HEK293 (cell line): ENCODE measurements around the gene PRRT1B.

Experiments used
- CTCF ChIA-PET: fragments of 350-600 bp; formaldehyde crosslinking; extraction: SDS; loops from one replicate; lab custom pipeline; 2021; ENCODE audit warnings: antibody characterized with exemption; lab: Yijun Ruan, JAX
- POLR2A ChIA-PET: fragments of 300-600 bp; formaldehyde crosslinking; extraction: SDS; loops from one replicate; lab custom pipeline; 2020; ENCODE audit warnings: antibody characterized with exemption, inconsistent platforms; lab: Yijun Ruan, JAX
- H3K27ac ChIP-seq: fragments of 200-500 bp; sonication (Bioruptor generic); 2 replicates; pipeline ENCODE4 v1.5.1; 2014; ENCODE audit warnings: low read depth, low read length, control low read depth, inconsistent platforms; ENCODE audit errors: extremely low read depth
- H3K36me3 ChIP-seq, 2 experiments: fragments of 200-500 bp in 1 of 2; sonication (Bioruptor generic) in 1 of 2; 1 replicate in 1 of 2; 2 replicates in 1 of 2; pipeline ENCODE4 v1.5.1; 2014 to 2017; ENCODE audit warnings: inconsistent platforms in 2 of 2, low read length in 2 of 2; ENCODE audit not compliant: control insufficient read depth in 2 of 2, insufficient read depth in 1 of 2
- H3K4me1 ChIP-seq: fragments of 200-500 bp; sonication (Bioruptor generic); 2 replicates; pipeline ENCODE4 v1.5.1; 2014; ENCODE audit warnings: mild to moderate bottlenecking, low read length, inconsistent platforms; ENCODE audit not compliant: control insufficient read depth, insufficient read depth
- H3K4me3 ChIP-seq: 2 replicates; pipeline ENCODE4 v1.5.1; 2011; ENCODE audit warnings: low read depth, mild to moderate bottlenecking, control low read depth, low read length, moderate library complexity
- H3K9me3 ChIP-seq: fragments of 200-500 bp; sonication (Bioruptor generic); 2 replicates; pipeline ENCODE4 v1.5.1; 2014; ENCODE audit warnings: low read depth, low read length, inconsistent platforms; ENCODE audit not compliant: control insufficient read depth, insufficient read depth
- GLIS2 ChIP-seq: fragments of 450-650 bp; formaldehyde crosslinking; IDR thresholded peaks from 2 replicates; pipeline ENCODE4 v1.5.1; 2016; ENCODE audit warnings: missing biosample characterization, missing genetic modification characterization
- KLF17 ChIP-seq: fragments of 450-650 bp; formaldehyde crosslinking; IDR thresholded peaks from 2 replicates; pipeline ENCODE4 v1.5.1; 2016; ENCODE audit warnings: missing biosample characterization, missing genetic modification characterization
- MZF1 ChIP-seq: fragments of 450-650 bp; formaldehyde crosslinking; IDR thresholded peaks from 2 replicates; pipeline ENCODE4 v1.5.1; 2017; ENCODE audit warnings: missing biosample characterization, missing genetic modification characterization, borderline replicate concordance
- PRDM10 ChIP-seq: fragments of 450-650 bp; formaldehyde crosslinking; IDR thresholded peaks from 2 replicates; pipeline ENCODE4 v1.5.1; 2016; ENCODE audit warnings: missing biosample characterization, missing genetic modification characterization
- PRDM2 ChIP-seq: fragments of 450-650 bp; formaldehyde crosslinking; IDR thresholded peaks from 2 replicates; pipeline ENCODE4 v1.5.1; 2016; ENCODE audit warnings: missing biosample characterization, missing genetic modification characterization, borderline replicate concordance
- SP7 ChIP-seq: fragments of 450-650 bp; formaldehyde crosslinking; IDR thresholded peaks from 2 replicates; pipeline ENCODE4 v1.5.1; 2016; ENCODE audit warnings: missing biosample characterization, missing genetic modification characterization
- ZBTB17 ChIP-seq: fragments of 450-650 bp; formaldehyde crosslinking; IDR thresholded peaks from 2 replicates; pipeline ENCODE4 v1.5.1; 2016; ENCODE audit warnings: missing biosample characterization, missing genetic modification characterization
- ZBTB6 ChIP-seq: fragments of 450-650 bp; formaldehyde crosslinking; IDR thresholded peaks from 2 replicates; pipeline ENCODE4 v1.5.1; 2017; ENCODE audit warnings: missing biosample characterization, missing genetic modification characterization
- ZFP3 ChIP-seq: fragments of 450-650 bp; formaldehyde crosslinking; IDR thresholded peaks from 2 replicates; pipeline ENCODE4 v1.5.1; 2016; ENCODE audit warnings: low read depth, missing biosample characterization, missing genetic modification characterization
- ZIC2 ChIP-seq: fragments of 450-650 bp; formaldehyde crosslinking; IDR thresholded peaks from 2 replicates; pipeline ENCODE4 v1.5.1; 2016; ENCODE audit warnings: missing biosample characterization, missing genetic modification characterization
- ZNF121 ChIP-seq: fragments of 450-650 bp; formaldehyde crosslinking; IDR thresholded peaks from 2 replicates; pipeline ENCODE4 v1.5.1; 2016; ENCODE audit warnings: missing biosample characterization, missing genetic modification characterization
- ZNF184 ChIP-seq: fragments of 450-650 bp; IDR thresholded peaks from 2 replicates; pipeline ENCODE4 v1.5.1; 2018; ENCODE audit warnings: missing biosample characterization, mild to moderate bottlenecking, missing genetic modification characterization
- ZNF335 ChIP-seq: fragments of 450-650 bp; formaldehyde crosslinking; conservative IDR thresholded peaks from 2 replicates; pipeline ENCODE4 v1.5.1; 2016; ENCODE audit warnings: missing biosample characterization, missing genetic modification characterization
- ZNF514 ChIP-seq: fragments of 450-650 bp; formaldehyde crosslinking; IDR thresholded peaks from 2 replicates; pipeline ENCODE4 v1.5.1; 2016; ENCODE audit warnings: missing biosample characterization, missing genetic modification characterization
- ZNF518A ChIP-seq: fragments of 450-650 bp; formaldehyde crosslinking; conservative IDR thresholded peaks from 2 replicates; pipeline ENCODE4 v1.5.1; 2016; ENCODE audit warnings: low read depth, missing biosample characterization, missing genetic modification characterization
- ZNF629 ChIP-seq: fragments of 450-650 bp; formaldehyde crosslinking; IDR thresholded peaks from 2 replicates; pipeline ENCODE4 v1.5.1; 2017; ENCODE audit warnings: missing biosample characterization, missing genetic modification characterization
- ZNF704 ChIP-seq: fragments of 450-650 bp; formaldehyde crosslinking; IDR thresholded peaks from 2 replicates; pipeline ENCODE4 v1.5.1; 2016; ENCODE audit warnings: missing biosample characterization, missing genetic modification characterization

PRRT1B gene

GRCh38 chr9:131518553-131518952, 26.8 kb upstream of the PRRT1B start:
- no peaks in the 10 kb centered on the region for H3K4me1 ChIP-seq
- H3K36me3 ChIP-seq, result peaks cover 9 to 99% of the 10 kb centered on the region in 2 experiments
- H3K4me3 ChIP-seq, result no peak overlapping the region
- no peak for TF ChIP-seq SP7
- TF ChIP-seq ZNF514 (tag by site-specific recombination), result no peak
- TF ChIP-seq PRDM2 (tag by site-specific recombination), result no peak
- no peak for TF ChIP-seq ZBTB17 (tag by site-specific recombination)
- TF ChIP-seq KLF17 (tag by site-specific recombination), result no peak
- TF ChIP-seq ZBTB6, result no peak
- TF ChIP-seq ZNF121, result no peak
- no peak for TF ChIP-seq ZIC2 (tag by site-specific recombination)
- TF ChIP-seq ZNF184 (tag by site-specific recombination), result no peak
- TF ChIP-seq PRDM10 (tag by site-specific recombination), result no peak
- no peak for TF ChIP-seq MZF1 (tag by site-specific recombination)
- no peak for TF ChIP-seq ZNF518A (tag by site-specific recombination)
- TF ChIP-seq ZFP3, result no peak
- no peak for TF ChIP-seq GLIS2 (tag by site-specific recombination)
- no peak for TF ChIP-seq ZNF704 (tag by site-specific recombination)
- TF ChIP-seq ZNF335 (tag by site-specific recombination), result no peak
- TF ChIP-seq ZNF629 (tag by site-specific recombination), result no peak
- H3K27ac ChIP-seq, result no peak overlapping the region
- ChIA-PET POLR2A (interaction anchor here (1.2 to 1.5 kb wide), 2 partner anchors 13 to 15 kb away, joined by 3 to 7 read pairs; partner anchors contain the start of gene POMT1), CTCF (interaction anchor here (0.6 kb wide), 2 partner anchors 29 to 238 kb away, joined by 3 to 6 read pairs; no protein-coding TSS in a partner anchor)
- no peaks in the 10 kb centered on the region for H3K9me3 ChIP-seq
